Stimulated activated naive CD8-positive, alpha-beta T cell treated with anti-CD3 and anti-CD28 coated beads, Interleukin-15, Interleukin-2, amounts not matched to agents 100 ng/mL and 50 ng/mL, for 24 hours (primary cell): ENCODE measurements around the gene DHRS7.
"Not testable (repeated sequence)": the region's sequence is repeated elsewhere in the genome, so short reads cannot be mapped to it uniquely, and the experiment has no call there.

ENCODE experiments used
- H3K27ac Mint-ChIP-seq: one replicate; pipeline ENCODE4 v1.8.0; 2021; ENCODE audit warnings: mild to moderate bottlenecking, mixed read lengths
- H3K27me3 Mint-ChIP-seq: one replicate; pipeline ENCODE4 v1.8.0; 2021; ENCODE audit warnings: mixed read lengths
- H3K36me3 Mint-ChIP-seq: one replicate; pipeline ENCODE4 v1.8.0; 2021; ENCODE audit warnings: low read depth, mixed read lengths
- H3K4me1 Mint-ChIP-seq: one replicate; pipeline ENCODE4 v1.8.0; 2021; ENCODE audit warnings: low read depth, mixed read lengths
- H3K4me3 Mint-ChIP-seq: one replicate; pipeline ENCODE4 v1.8.0; 2021; ENCODE audit warnings: mild to moderate bottlenecking, mixed read lengths
- H3K9me3 Mint-ChIP-seq: one replicate; pipeline ENCODE4 v1.8.0; 2021; ENCODE audit warnings: mixed read lengths

The DHRS7 gene

GRCh38 chr14:60125918-60126317 lies 39.3 kb downstream of the DHRS7 start:
- peaks cover 81% of the 10 kb centered on the region for H3K36me3 Mint-ChIP-seq
- H3K9me3 Mint-ChIP-seq: no peaks in the 10 kb centered on the region
- no peaks in the 10 kb centered on the region for H3K4me1 Mint-ChIP-seq
- no peaks in the 10 kb centered on the region for H3K27me3 Mint-ChIP-seq
- no peak overlapping the region for H3K27ac Mint-ChIP-seq
- no peak overlapping the region for H3K4me3 Mint-ChIP-seq

- no peaks in the 10 kb centered on the region for H3K27me3 Mint-ChIP-seq
- H3K4me1 Mint-ChIP-seq: no peaks in the 10 kb centered on the region
- no peak overlapping the region for H3K27ac Mint-ChIP-seq
- H3K4me3 Mint-ChIP-seq: no peak overlapping the region
- H3K36me3 Mint-ChIP-seq: peaks cover 64% of the 10 kb centered on the region
- H3K9me3 Mint-ChIP-seq: no peaks in the 10 kb centered on the region
Measured at GRCh38 chr14:60116181-60116580, 49.0 kb downstream of the DHRS7 start.

DNA sequence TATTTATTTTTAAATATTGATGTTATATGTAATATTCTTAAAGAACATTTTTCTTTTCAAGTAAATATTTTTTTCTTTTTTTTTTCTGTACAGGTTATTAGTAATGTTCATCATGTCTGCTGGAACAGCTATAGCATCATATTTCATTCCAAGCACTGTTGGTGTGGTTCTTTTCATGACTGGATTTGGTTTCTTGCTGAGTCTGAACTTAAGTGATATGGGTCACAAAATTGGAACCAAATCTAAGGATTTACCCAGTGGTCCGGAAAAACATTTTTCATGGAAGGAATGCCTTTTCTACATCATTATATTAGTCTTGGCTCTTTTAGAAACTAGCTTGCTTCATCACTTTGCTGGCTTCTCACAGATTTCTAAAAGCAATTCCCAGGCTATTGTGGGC lies 50.3 kb downstream of the DHRS7 start:
- no peak overlapping the region for H3K27ac Mint-ChIP-seq
- H3K9me3 Mint-ChIP-seq: no peaks in the 10 kb centered on the region
- H3K27me3 Mint-ChIP-seq: no peaks in the 10 kb centered on the region
- no peak overlapping the region for H3K4me3 Mint-ChIP-seq
- peaks cover 63% of the 10 kb centered on the region for H3K36me3 Mint-ChIP-seq
- H3K4me1 Mint-ChIP-seq: no peaks in the 10 kb centered on the region

DNA sequence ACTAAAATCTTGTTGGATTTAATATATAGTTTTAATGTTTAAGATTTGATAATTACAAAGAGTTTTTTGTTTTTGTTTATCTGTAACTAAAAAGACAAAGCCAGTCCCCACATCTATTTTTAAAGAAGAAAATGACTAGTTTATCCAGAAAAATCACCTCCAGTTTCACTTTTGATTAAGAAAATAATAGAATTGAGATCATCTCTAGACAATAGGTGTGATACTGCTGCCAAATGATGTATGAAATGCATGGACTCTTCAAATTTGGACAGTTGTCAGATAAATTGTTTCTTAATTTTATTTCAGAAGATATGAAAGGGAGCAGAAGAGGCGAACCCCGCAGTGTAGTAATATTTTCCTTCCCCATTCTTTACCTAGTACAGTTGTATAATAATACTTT lies 53.5 kb downstream of the DHRS7 start:
- Mint-ChIP-seq H3K27me3 (no peaks in the 10 kb centered on the region), H3K9me3 (no peaks in the 10 kb centered on the region), H3K4me3 (no peak overlapping the region), H3K36me3 (peaks cover 63% of the 10 kb centered on the region), H3K4me1 (no peaks in the 10 kb centered on the region), H3K27ac (no peak overlapping the region)

GRCh38 chr14:60107477-60107876 lies 57.7 kb downstream of the DHRS7 start:
- H3K36me3 Mint-ChIP-seq: peaks cover 58% of the 10 kb centered on the region
- no peak overlapping the region for H3K4me3 Mint-ChIP-seq
- no peaks in the 10 kb centered on the region for H3K9me3 Mint-ChIP-seq
- no peaks in the 10 kb centered on the region for H3K27me3 Mint-ChIP-seq
- peaks cover 10% of the 10 kb centered on the region for H3K4me1 Mint-ChIP-seq
- no peak overlapping the region for H3K27ac Mint-ChIP-seq

GRCh38 chr14:60106339-60106738 lies 58.9 kb downstream of the DHRS7 start:
- H3K27me3 Mint-ChIP-seq: no peaks in the 10 kb centered on the region
- no peaks in the 10 kb centered on the region for H3K9me3 Mint-ChIP-seq
- H3K36me3 Mint-ChIP-seq: peaks cover 63% of the 10 kb centered on the region
- H3K4me1 Mint-ChIP-seq: peaks cover 18% of the 10 kb centered on the region
- no peak overlapping the region for H3K4me3 Mint-ChIP-seq
- no peak overlapping the region for H3K27ac Mint-ChIP-seq

- Mint-ChIP-seq H3K27ac (no peak overlapping the region), H3K36me3 (peaks cover 56% of the 10 kb centered on the region), H3K9me3 (no peaks in the 10 kb centered on the region), H3K4me3 (no peak overlapping the region), H3K27me3 (no peaks in the 10 kb centered on the region), H3K4me1 (peaks cover 33% of the 10 kb centered on the region)
Measured at GRCh38 chr14:60102389-60102788, 62.8 kb downstream of the DHRS7 start.

- Mint-ChIP-seq H3K4me3 (no peak overlapping the region), H3K9me3 (no peaks in the 10 kb centered on the region), H3K27me3 (no peaks in the 10 kb centered on the region), H3K27ac (no peak overlapping the region), H3K36me3 (peaks cover 58% of the 10 kb centered on the region), H3K4me1 (peaks cover 33% of the 10 kb centered on the region)
Measured at GRCh38 chr14:60101786-60102185, 63.4 kb downstream of the DHRS7 start.

- H3K9me3 Mint-ChIP-seq, H3K27ac Mint-ChIP-seq, H3K27me3 Mint-ChIP-seq, H3K4me3 Mint-ChIP-seq: not testable (repeated sequence)
- Mint-ChIP-seq H3K4me1 (peaks cover 45% of the 10 kb centered on the region), H3K36me3 (peaks cover 58% of the 10 kb centered on the region)
Measured at GRCh38 chr14:60099855-60100254, 65.3 kb downstream of the DHRS7 start.

DNA sequence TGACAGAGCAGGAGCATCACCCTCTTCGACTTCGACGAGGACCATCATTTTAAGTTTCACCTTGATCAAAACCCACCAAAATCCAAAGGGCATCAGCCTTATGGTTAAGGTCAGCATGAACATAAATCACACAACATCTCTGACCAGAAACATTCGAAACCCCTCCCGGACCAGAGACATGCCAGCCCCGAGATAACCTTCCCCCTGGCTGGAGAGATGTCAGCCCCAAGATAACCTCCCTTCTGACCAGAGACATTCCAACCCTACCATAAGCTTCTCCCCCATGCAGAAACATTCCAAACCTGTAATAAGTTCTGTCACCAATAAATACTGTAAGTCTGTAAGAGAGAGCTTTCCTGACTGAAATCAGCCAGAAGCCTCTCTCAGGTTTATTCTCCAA lies 67.2 kb downstream of the DHRS7 start:
- no peak overlapping the region for H3K27ac Mint-ChIP-seq
- H3K4me3 Mint-ChIP-seq: no peak overlapping the region
- H3K4me1 Mint-ChIP-seq: peaks cover 56% of the 10 kb centered on the region
- no peaks in the 10 kb centered on the region for H3K9me3 Mint-ChIP-seq
- no peaks in the 10 kb centered on the region for H3K27me3 Mint-ChIP-seq
- H3K36me3 Mint-ChIP-seq: peaks cover 50% of the 10 kb centered on the region

DNA sequence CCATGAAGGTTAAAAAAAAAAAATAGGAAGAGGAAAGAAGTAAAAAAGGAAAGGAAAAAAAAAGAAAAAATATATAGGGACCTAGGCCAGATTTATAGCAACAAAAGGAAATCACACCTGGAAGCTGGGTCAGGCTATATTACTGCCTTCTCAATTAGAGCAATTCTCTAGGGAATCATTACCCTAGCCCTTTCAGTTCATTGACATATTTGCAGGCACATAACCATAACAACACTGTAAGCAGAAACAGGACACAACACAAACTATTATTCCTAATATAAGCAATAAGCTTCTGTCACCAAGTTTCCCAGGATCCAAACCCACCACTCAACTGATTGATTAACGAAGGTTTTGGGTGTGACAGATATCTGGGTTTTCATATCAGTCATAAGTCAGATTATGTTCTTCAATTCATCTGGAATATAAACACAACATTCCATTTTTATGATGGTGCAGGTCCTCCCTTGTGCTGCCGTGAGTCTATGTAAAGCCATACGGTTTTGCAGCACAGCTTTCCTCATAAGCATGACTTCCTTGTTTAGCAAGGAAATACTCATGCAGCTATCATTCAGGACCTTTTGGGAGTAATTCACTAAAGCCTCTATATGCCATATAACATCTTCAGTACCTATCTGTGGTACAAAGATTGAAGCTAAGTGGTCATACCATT lies 69.3 kb downstream of the DHRS7 start:
- H3K9me3 Mint-ChIP-seq: no peaks in the 10 kb centered on the region
- no peak overlapping the region for H3K4me3 Mint-ChIP-seq
- no peak overlapping the region for H3K27ac Mint-ChIP-seq
- peaks cover 45% of the 10 kb centered on the region for H3K4me1 Mint-ChIP-seq
- peaks cover 37% of the 10 kb centered on the region for H3K36me3 Mint-ChIP-seq
- H3K27me3 Mint-ChIP-seq: no peaks in the 10 kb centered on the region

DNA sequence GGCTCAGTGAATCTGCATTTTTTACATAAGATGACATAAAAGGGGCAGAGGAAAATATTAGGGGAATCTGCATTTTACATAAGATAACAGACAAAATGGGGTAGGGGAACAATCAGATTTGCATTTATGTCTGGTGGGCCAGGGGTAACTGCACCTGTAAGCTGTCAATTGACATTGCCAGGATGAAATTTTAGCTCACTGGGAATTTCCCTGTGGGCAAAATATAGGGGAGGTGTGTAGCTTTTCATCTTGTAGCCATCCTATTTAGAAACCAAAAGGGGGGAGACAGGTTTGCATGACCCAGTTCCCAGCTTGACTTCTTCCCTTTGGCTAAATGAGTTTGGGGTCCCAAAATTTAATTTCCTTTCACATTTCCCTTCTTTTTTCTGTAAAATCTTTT lies 70.0 kb downstream of the DHRS7 start:
- Mint-ChIP-seq H3K9me3 (no peaks in the 10 kb centered on the region), H3K27ac (no peak overlapping the region), H3K36me3 (peaks cover 32% of the 10 kb centered on the region), H3K27me3 (no peaks in the 10 kb centered on the region), H3K4me3 (peak overlapping the region; percentile 6), H3K4me1 (peaks cover 46% of the 10 kb centered on the region)

DNA sequence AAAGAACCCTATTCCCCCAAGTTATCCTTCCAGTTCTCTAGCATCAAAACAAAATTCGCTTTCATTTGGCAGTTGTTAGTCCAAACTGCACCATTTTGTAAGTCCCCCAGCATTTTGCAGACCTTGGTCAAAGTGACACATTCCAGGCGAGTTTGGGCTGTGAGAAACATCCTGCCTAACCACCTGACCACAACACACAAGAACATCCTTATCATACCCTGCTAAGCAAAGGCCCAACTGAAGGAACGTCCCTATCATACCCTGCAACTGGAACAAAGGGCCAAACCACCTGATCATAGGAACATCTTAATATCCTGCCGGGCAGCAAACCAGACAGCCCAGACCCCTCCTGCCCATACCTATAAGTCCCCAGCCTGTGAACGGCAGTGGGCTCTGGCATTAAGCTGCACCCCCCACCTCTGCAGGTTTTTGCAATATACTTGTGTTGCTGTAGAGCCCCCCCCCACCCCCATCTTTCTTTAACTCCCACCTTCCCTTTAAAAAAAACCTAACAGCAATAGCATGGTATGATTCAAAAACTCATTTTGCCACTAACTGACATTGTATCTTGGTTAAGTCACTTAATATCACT lies 70.8 kb downstream of the DHRS7 start:
- Mint-ChIP-seq H3K27ac (peak overlapping the region; percentile 74), H3K4me3 (peak overlapping the region; percentile 96), H3K9me3 (no peaks in the 10 kb centered on the region), H3K27me3 (no peaks in the 10 kb centered on the region), H3K36me3 (peaks cover 28% of the 10 kb centered on the region), H3K4me1 (peaks cover 40% of the 10 kb centered on the region)
